OCI-LY7 (cell line): ENCODE results near the gene MARF1. TPM values are rescaled to one million over a fixed set of nuclear protein-coding genes. Genes with fewer than 3 reads are reported as not detected.

Experiments used
- BruUV-seq: library from RNA; stranded (reverse); fragments of 400-500 nt; replicated peaks from 2 replicates; lab custom pipeline; 2021; lab: Mats Ljungman, UMichigan
- CTCF ChIA-PET: fragments of 300-600 bp; sonication (Branson Sonifier 250); formaldehyde crosslinking; loops from one replicate; lab custom pipeline; 2022; ENCODE audit warnings: antibody characterized with exemption; ENCODE audit not compliant: unreplicated experiment; lab: Charles Lee
- POLR2A ChIA-PET: fragments of 300-600 bp; sonication (Branson Sonifier 250); formaldehyde crosslinking; loops from one replicate; lab custom pipeline; 2022; ENCODE audit warnings: antibody characterized with exemption; lab: Charles Lee
- DNase-seq: peaks from one replicate; pipeline ENCODE4 v3.0.0-alpha.2; 2015; ENCODE audit warnings: low spot score
- H2AFZ ChIP-seq: fragments of 200-600 bp; sonication (generic), shearing (Covaris generic); 2 replicates; pipeline ENCODE4 v1.6.1; 2014; ENCODE audit warnings: mild to moderate bottlenecking, antibody characterized with exemption, low read length, moderate library complexity
- H3K27ac ChIP-seq: fragments of 200-600 bp; sonication (generic); 2 replicates; pipeline ENCODE4 v1.5.1; 2014; ENCODE audit warnings: mixed run types, low read depth, mild to moderate bottlenecking, moderate library complexity, low read length, inconsistent platforms; ENCODE audit not compliant: poor library complexity, severe bottlenecking
- H3K36me3 ChIP-seq: fragments of 200-600 bp; sonication (generic); 2 replicates; pipeline ENCODE4 v1.6.1; 2014; ENCODE audit warnings: mild to moderate bottlenecking, antibody characterized with exemption, low read length, moderate library complexity, mixed read lengths; ENCODE audit not compliant: insufficient read depth
- H3K4me1 ChIP-seq: fragments of 200-600 bp; sonication (generic); 2 replicates; pipeline ENCODE4 v1.5.1; 2014; ENCODE audit warnings: mild to moderate bottlenecking, low read length; ENCODE audit not compliant: insufficient read depth, poor library complexity, severe bottlenecking
- H3K4me2 ChIP-seq: fragments of 200-600 bp; sonication (generic); 2 replicates; pipeline ENCODE4 v1.6.1; 2014; ENCODE audit warnings: mild to moderate bottlenecking, low read length
- H3K4me3 ChIP-seq: fragments of 200-600 bp; sonication (generic); 2 replicates; pipeline ENCODE4 v1.5.1; 2014; ENCODE audit warnings: mild to moderate bottlenecking, low read depth, low read length; ENCODE audit not compliant: poor library complexity, severe bottlenecking
- H3K79me2 ChIP-seq: fragments of 200-600 bp; sonication (generic); 2 replicates; pipeline ENCODE4 v1.6.1; 2016; ENCODE audit warnings: low read depth, mild to moderate bottlenecking, low read length, moderate library complexity, mixed read lengths; ENCODE audit not compliant: insufficient read depth
- H3K9me2 ChIP-seq: fragments of 200-600 bp; sonication (generic); 2 replicates; pipeline ENCODE4 v1.6.1; 2016; ENCODE audit warnings: mild to moderate bottlenecking, low read length, mixed read lengths; ENCODE audit not compliant: insufficient read depth
- H3K9me3 ChIP-seq: fragments of 200-600 bp; sonication (generic); 2 replicates; pipeline ENCODE4 v1.6.1; 2014; ENCODE audit warnings: mild to moderate bottlenecking, mixed run types, low read length, mixed read lengths
- H4K20me1 ChIP-seq: fragments of 200-600 bp; sonication (generic); 2 replicates; pipeline ENCODE4 v1.6.1; 2014; ENCODE audit warnings: mild to moderate bottlenecking, antibody characterized with exemption, low read length, moderate library complexity, mixed read lengths; ENCODE audit not compliant: insufficient read depth
- EZH2phosphoT487 ChIP-seq: fragments of 200-600 bp; sonication (generic); IDR thresholded peaks from 2 replicates; pipeline ENCODE4 v1.6.1; 2018; ENCODE audit warnings: low read depth, borderline replicate concordance, mild to moderate bottlenecking, mixed run types, antibody characterized with exemption, low read length, moderate library complexity, mixed read lengths
- intact Hi-C: fragments of 100-400 bp; cut with micrococcal nuclease; formaldehyde crosslinking; loops from one replicate; pipeline ENCODE4 v1.10.0; 2022; ENCODE audit not compliant: unreplicated experiment
- total RNA-seq, 2 experiments: library from RNA; depleted of rRNA in 1 of 2; stranded (reverse); fragments of >200 nt in 1 of 2; shearing (Covaris generic) in 1 of 2; gene quantifications; 2 replicates each; pipeline ENCODE4 v1.2.3, GENCODE V29; 2014 to 2022
- TF ChIP-seq, protein P1 (sequence below): fragments of 200-600 bp; sonication (generic); conservative IDR thresholded peaks from 2 replicates; pipeline ENCODE4 v1.5.1; 2014; ENCODE audit warnings: mild to moderate bottlenecking, antibody characterized with exemption, low read length, moderate library complexity, mixed read lengths

Gene MARF1
- total RNA-seq, 2 experiments from 2014 or later, result 20.6 to 71.1 TPM

DNA sequence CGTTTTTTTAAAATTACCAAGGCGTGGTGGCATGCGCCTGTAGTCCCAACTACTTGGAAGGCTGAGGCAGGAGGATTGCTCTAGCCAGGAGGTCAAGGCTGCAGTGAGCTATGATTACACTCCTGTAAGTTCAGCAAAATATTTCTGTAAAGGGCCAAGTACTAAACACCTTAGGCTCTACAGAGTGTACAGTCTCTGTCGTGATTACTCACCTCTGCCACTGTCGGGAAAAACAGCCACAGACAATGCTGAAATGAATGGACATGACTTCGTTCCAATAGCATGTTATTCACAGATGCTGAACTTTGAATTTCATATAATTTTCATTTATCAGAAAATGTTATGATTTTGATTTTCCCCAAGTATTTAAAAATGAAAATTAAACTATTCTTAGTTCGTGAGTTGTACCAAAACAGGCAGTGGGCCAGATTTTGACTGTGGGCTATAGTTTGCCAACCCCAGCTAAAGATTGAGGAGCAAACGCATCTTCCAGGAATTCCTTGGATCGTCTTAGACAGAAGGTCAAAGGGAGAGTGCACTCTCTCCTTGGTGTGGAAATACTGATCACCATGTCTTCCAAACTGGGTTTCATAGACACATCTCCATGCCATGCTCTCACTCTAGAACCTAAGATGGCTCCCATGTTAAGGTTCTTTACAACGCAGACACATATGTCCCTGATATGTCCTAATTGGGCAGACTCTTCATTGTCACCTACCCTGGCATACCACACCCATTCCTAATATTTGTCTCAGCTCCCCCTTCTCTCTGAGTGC lies 89.5 kb downstream of the MARF1 start:
- H3K27ac ChIP-seq, result no peak overlapping the region
- no peaks in the 10 kb centered on the region for H3K79me2 ChIP-seq
- no peak overlapping the region for H3K4me3 ChIP-seq
- no peak overlapping the region for H3K4me2 ChIP-seq
- peaks cover 9% of the 10 kb centered on the region for H3K4me1 ChIP-seq
- ChIA-PET POLR2A (no interaction called here), CTCF (no interaction called here)
- DNase-seq, result no peak
- no peaks in the 10 kb centered on the region for H3K9me3 ChIP-seq
- H2AFZ ChIP-seq, result no peak overlapping the region
- no peaks in the 10 kb centered on the region for H3K9me2 ChIP-seq
- H3K36me3 ChIP-seq, result no peaks in the 10 kb centered on the region
- no peaks in the 10 kb centered on the region for H4K20me1 ChIP-seq
- TF ChIP-seq EZH2phosphoT487, result no peak
- TF ChIP-seq, protein P1, sequence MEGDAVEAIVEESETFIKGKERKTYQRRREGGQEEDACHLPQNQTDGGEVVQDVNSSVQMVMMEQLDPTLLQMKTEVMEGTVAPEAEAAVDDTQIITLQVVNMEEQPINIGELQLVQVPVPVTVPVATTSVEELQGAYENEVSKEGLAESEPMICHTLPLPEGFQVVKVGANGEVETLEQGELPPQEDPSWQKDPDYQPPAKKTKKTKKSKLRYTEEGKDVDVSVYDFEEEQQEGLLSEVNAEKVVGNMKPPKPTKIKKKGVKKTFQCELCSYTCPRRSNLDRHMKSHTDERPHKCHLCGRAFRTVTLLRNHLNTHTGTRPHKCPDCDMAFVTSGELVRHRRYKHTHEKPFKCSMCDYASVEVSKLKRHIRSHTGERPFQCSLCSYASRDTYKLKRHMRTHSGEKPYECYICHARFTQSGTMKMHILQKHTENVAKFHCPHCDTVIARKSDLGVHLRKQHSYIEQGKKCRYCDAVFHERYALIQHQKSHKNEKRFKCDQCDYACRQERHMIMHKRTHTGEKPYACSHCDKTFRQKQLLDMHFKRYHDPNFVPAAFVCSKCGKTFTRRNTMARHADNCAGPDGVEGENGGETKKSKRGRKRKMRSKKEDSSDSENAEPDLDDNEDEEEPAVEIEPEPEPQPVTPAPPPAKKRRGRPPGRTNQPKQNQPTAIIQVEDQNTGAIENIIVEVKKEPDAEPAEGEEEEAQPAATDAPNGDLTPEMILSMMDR, result no peak
- intact Hi-C loops, result no loop called here
- no TSS peak for BruUV-seq

DNA sequence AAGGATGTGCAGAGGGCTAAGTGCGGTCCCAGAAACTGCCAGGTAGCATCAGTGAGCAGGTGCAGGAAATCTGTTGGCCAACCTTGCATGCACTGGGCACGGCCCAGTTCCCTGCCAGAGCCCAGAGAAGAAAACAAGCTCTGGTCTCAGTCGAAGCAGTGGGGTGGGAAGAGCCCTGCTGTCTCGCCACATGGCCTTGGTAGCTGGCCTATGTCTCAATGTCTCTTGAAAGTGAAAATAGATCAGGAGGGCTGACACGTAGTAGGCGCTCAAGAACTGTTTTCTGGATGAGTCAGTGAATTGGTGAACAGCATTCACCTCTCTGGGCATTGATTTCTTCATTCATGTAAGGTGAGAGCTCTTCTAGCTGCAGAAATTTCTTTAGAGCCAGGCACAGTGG lies 90.4 kb downstream of the MARF1 start:
- H3K9me2 ChIP-seq, result no peaks in the 10 kb centered on the region
- BruUV-seq, result no TSS peak
- H2AFZ ChIP-seq, result no peak overlapping the region
- DNase-seq, result no peak
- H3K36me3 ChIP-seq, result no peaks in the 10 kb centered on the region
- TF ChIP-seq EZH2phosphoT487, result no peak
- TF ChIP-seq, protein P1, result no peak
- H3K4me3 ChIP-seq, result no peak overlapping the region
- no peaks in the 10 kb centered on the region for H4K20me1 ChIP-seq
- H3K27ac ChIP-seq, result no peak overlapping the region
- POLR2A ChIA-PET, result no interaction called here
- intact Hi-C loops, result no loop called here
- no peak overlapping the region for H3K4me2 ChIP-seq
- H3K79me2 ChIP-seq, result no peaks in the 10 kb centered on the region
- CTCF ChIA-PET, result no interaction called here
- H3K9me3 ChIP-seq, result no peaks in the 10 kb centered on the region
- peaks cover 9% of the 10 kb centered on the region for H3K4me1 ChIP-seq

DNA sequence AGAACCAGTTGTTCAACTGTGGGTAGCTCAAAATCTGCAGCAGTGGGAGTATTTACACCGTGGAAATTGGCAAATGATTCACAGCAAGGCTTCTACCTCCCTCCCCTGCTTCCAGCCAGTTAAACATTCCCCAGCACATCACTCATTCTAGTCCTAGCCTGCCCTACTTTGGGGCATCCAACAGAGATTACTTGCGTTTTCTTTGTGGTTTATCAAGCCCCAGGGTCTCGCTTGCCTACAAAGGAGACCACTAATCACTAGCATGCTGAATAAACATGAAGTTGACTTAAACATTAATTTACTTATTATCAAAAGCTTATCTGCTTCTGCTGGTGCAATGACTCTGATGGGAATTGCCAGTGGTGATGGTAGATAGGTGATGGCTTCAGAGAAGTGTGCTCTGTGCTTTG lies 94.5 kb downstream of the MARF1 start:
- DNase-seq, result no peak
- H3K36me3 ChIP-seq, result no peaks in the 10 kb centered on the region
- no peak overlapping the region for H3K4me2 ChIP-seq
- H3K4me3 ChIP-seq, result no peak overlapping the region
- no peak overlapping the region for H2AFZ ChIP-seq
- BruUV-seq, result no TSS peak
- ChIA-PET CTCF (no interaction called here), POLR2A (no interaction called here)
- H3K79me2 ChIP-seq, result no peaks in the 10 kb centered on the region
- intact Hi-C loops, result no loop called here
- H3K9me3 ChIP-seq, result no peaks in the 10 kb centered on the region; the same call in 1 of the 2 replicates
- TF ChIP-seq EZH2phosphoT487, result no peak
- TF ChIP-seq, protein P1, result no peak
- peaks cover 9% of the 10 kb centered on the region for H3K4me1 ChIP-seq
- H3K27ac ChIP-seq, result no peak overlapping the region
- no peaks in the 10 kb centered on the region for H3K9me2 ChIP-seq
- H4K20me1 ChIP-seq, result no peaks in the 10 kb centered on the region
